Erythroblast (primary cell): Measurements from ENCODE around the gene TBX4.

Experiments used
- GATA1 ChIP-seq: IDR thresholded peaks from 2 replicates; pipeline ENCODE4 v1.6.1; 2011; ENCODE audit warnings: low read depth, mild to moderate bottlenecking, control low read depth, low read length, moderate library complexity
- POLR2A ChIP-seq: IDR thresholded peaks from 2 replicates; pipeline ENCODE4 v1.6.1; 2011; ENCODE audit warnings: mild to moderate bottlenecking, low read length

- TF ChIP-seq POLR2A, result no peak
- no peak for TF ChIP-seq GATA1
These were observed 15.4 kb downstream of the TBX4 start for GRCh38 chr17:61467416-61468262.
